Measurements from ENCODE around the gene MICU1.

Gene MICU1

GRCh38 chr10:72595436-72595835 lies 30.4 kb downstream of the MICU1 start:
- no peak for TF ChIP-seq CTCF (IDR thresholded peaks at IDR 0.05)
- no peaks in the 10 kb centered on the region for H3K9me3 ChIP-seq (ENCODE audit: control insufficient read depth, low read length)
- H3K27ac ChIP-seq, result no peak overlapping the region
- no peak overlapping the region for H2AFZ ChIP-seq
- H3K4me2 ChIP-seq (ENCODE audit: low read length), result no peak overlapping the region
- H3K4me1 ChIP-seq, result no peaks in the 10 kb centered on the region
- H3K79me2 ChIP-seq, result peaks cover 21% of the 10 kb centered on the region
- no peaks in the 10 kb centered on the region for H3K27me3 ChIP-seq (ENCODE audit: control insufficient read depth, insufficient read depth, low read length)
- H3K4me3 ChIP-seq (ENCODE audit: low read depth, low read length), result no peak overlapping the region
- no peak overlapping the region for H3K9ac ChIP-seq
- no peaks in the 10 kb centered on the region for H3K36me3 ChIP-seq (ENCODE audit: control insufficient read depth, insufficient read depth, low read length)

GRCh38 chr10:72593963-72594362 lies 31.9 kb downstream of the MICU1 start:
- no peaks in the 10 kb centered on the region for H3K36me3 ChIP-seq (ENCODE audit: control insufficient read depth, insufficient read depth, low read length)
- no peak overlapping the region for H3K27ac ChIP-seq
- TF ChIP-seq CTCF (IDR thresholded peaks at IDR 0.05), result no peak
- no peak overlapping the region for H3K4me2 ChIP-seq (ENCODE audit: low read length)
- peaks cover 30% of the 10 kb centered on the region for H3K79me2 ChIP-seq
- no peaks in the 10 kb centered on the region for H3K27me3 ChIP-seq (ENCODE audit: control insufficient read depth, insufficient read depth, low read length)
- no peak overlapping the region for H2AFZ ChIP-seq
- H3K4me3 ChIP-seq (ENCODE audit: low read depth, low read length), result no peak overlapping the region
- no peaks in the 10 kb centered on the region for H3K9me3 ChIP-seq (ENCODE audit: control insufficient read depth, low read length)
- no peaks in the 10 kb centered on the region for H3K4me1 ChIP-seq
- H3K9ac ChIP-seq, result no peak overlapping the region

DNA sequence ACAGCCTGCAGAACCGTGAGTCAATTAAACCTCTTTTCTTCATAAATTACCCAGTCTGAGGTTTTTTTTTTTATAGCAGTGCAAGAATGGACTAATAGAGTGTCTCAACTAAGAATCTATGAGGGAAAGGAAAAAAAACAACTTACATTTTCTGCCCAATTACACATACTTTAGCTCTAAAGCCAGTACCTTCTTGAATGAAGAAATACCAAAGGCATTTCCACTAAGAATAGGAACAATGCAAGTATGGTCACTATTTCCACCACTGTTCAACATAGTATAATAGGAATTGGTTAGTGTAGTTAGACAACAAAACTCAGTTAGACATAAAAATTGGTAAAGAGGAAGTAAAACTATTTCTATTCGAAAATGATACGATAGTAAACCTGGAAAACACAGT lies 37.6 kb downstream of the MICU1 start:
- H3K4me1 ChIP-seq, result no peaks in the 10 kb centered on the region
- no peaks in the 10 kb centered on the region for H3K27me3 ChIP-seq (ENCODE audit: control insufficient read depth, insufficient read depth, low read length)
- no peak overlapping the region for H3K4me3 ChIP-seq (ENCODE audit: low read depth, low read length)
- H3K36me3 ChIP-seq (ENCODE audit: control insufficient read depth, insufficient read depth, low read length), result no peaks in the 10 kb centered on the region
- H3K27ac ChIP-seq, result no peak overlapping the region
- no peak overlapping the region for H3K9ac ChIP-seq
- no peak for TF ChIP-seq CTCF (IDR thresholded peaks at IDR 0.05)
- H3K79me2 ChIP-seq, result peaks cover 36% of the 10 kb centered on the region
- H2AFZ ChIP-seq, result no peak overlapping the region
- H3K4me2 ChIP-seq (ENCODE audit: low read length), result no peak overlapping the region
- H3K9me3 ChIP-seq (ENCODE audit: control insufficient read depth, low read length), result no peaks in the 10 kb centered on the region

- no peak overlapping the region for H3K27ac ChIP-seq
- H3K4me2 ChIP-seq (ENCODE audit: low read length), result no peak overlapping the region
- peaks cover 32% of the 10 kb centered on the region for H3K79me2 ChIP-seq
- no peaks in the 10 kb centered on the region for H3K4me1 ChIP-seq
- H3K36me3 ChIP-seq (ENCODE audit: control insufficient read depth, insufficient read depth, low read length), result no peaks in the 10 kb centered on the region
- no peak for TF ChIP-seq CTCF (IDR thresholded peaks at IDR 0.05)
- H3K4me3 ChIP-seq (ENCODE audit: low read depth, low read length), result no peak overlapping the region
- no peak overlapping the region for H2AFZ ChIP-seq
- no peaks in the 10 kb centered on the region for H3K9me3 ChIP-seq (ENCODE audit: control insufficient read depth, low read length)
- H3K27me3 ChIP-seq (ENCODE audit: control insufficient read depth, insufficient read depth, low read length), result no peaks in the 10 kb centered on the region
- H3K9ac ChIP-seq, result no peak overlapping the region
Measured at GRCh38 chr10:72587568-72587967, 38.3 kb downstream of the MICU1 start.

GRCh38 chr10:72574636-72575035 lies 51.2 kb downstream of the MICU1 start:
- Histone ChIP-seq H3K9ac (no peak overlapping the region), H2AFZ (no peak overlapping the region), H3K4me3 (ENCODE audit: low read depth, low read length) (no peak overlapping the region), H3K36me3 (ENCODE audit: control insufficient read depth, insufficient read depth, low read length) (no peaks in the 10 kb centered on the region), H3K4me1 (peaks cover 5% of the 10 kb centered on the region), H3K9me3 (ENCODE audit: control insufficient read depth, low read length) (no peaks in the 10 kb centered on the region), H3K27ac (no peak overlapping the region), H3K79me2 (peaks cover 16% of the 10 kb centered on the region), H3K4me2 (ENCODE audit: low read length) (no peak overlapping the region), H3K27me3 (ENCODE audit: control insufficient read depth, insufficient read depth, low read length) (no peaks in the 10 kb centered on the region)
- no peak for TF ChIP-seq CTCF (IDR thresholded peaks at IDR 0.05)

All from parathyroid adenoma (tissue), 2 donors.